ENCODE results near the gene PHLDB2. TPM values are rescaled to one million over a fixed set of nuclear protein-coding genes. Genes with fewer than 3 reads are reported as not detected.

Gene PHLDB2
- total and polyA plus RNA-seq, 2 of the 13 experiments (the other 11 are each of a cell fraction or from before 2014, with no cell fraction given): 8.4 to 23.6 TPM

DNA sequence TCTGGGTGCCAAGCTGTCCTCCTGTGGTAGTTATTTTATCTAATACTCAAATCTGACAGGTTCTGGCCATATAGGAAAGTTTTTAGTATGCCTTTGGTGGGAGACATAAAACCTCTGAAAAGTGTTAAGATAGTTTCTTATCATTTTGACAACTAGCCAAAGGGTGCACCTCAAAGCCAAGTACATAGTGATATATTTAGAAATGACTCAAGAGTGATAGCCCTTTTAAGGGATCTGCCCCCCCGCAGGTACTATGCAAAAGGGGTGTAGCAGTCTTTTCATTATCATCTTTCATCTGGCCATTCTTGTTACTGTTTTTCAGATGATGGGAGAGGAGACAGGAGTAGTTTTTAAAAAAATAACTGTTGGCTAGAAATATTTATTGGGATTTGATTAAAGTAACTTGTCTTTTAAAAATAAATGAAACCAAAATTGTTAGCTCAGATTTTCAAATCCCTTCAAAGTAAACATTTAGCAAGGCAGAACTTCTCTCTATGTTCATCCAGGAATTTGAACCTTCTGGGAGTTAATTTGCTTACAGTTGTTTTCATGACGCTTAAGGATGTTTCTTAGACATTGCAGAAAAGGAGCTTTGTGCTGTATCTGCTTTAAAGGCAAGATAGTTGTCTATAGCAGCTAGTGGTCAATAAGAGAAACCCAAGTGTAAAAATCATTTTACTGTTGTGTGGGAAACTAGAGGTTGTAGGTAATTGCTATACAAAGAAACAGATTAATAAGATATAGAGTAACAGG is 5.1 kb downstream of the PHLDB2 start:
- Histone ChIP-seq H3K27ac (ENCODE audit: extremely low read length, insufficient read depth, low read length) (no peak overlapping the region), H3K9me3 (ENCODE audit: low read length) (no peaks in the 10 kb centered on the region), H3K4me2 (ENCODE audit: low read depth, low read length) (no peak overlapping the region), H3K4me3 (replicated peaks in 1 of 3; ENCODE audit: insufficient read depth in 1 of 3, low read depth in 2 of 3, low read length in 3 of 3) (no peak overlapping the region), H3K4me1 (ENCODE audit: insufficient read depth, low read length) (peaks cover 49% of the 10 kb centered on the region), H3K36me3 (replicated peaks in 1 of 2; ENCODE audit: control insufficient read depth in 1 of 2, insufficient read depth in 2 of 2, low read length in 2 of 2) (no peaks in the 10 kb centered on the region; a peak in 1 of 5 replicates), H3K9ac (ENCODE audit: insufficient read depth, low read depth, low read length) (no peak overlapping the region), H4K20me1 (ENCODE audit: insufficient read depth, low read length) (no peaks in the 10 kb centered on the region), H3K79me2 (ENCODE audit: insufficient read depth, low read length) (peaks cover 18% of the 10 kb centered on the region), H2AFZ (ENCODE audit: low read length) (no peak overlapping the region), H3K27me3 (ENCODE audit: control insufficient read depth in 1 of 2, insufficient read depth in 2 of 2, low read length in 2 of 2) (no peaks in the 10 kb centered on the region; a peak in 1 of 5 replicates)
- no peak for FAIRE-seq
- no peak for TF ChIP-seq ARNT2 (CRISPR knock-in tag; IDR thresholded peaks at IDR 0.05; ENCODE audit: low read depth)
- TF ChIP-seq ARID2 (CRISPR knock-in tag; IDR thresholded peaks at IDR 0.05; ENCODE audit: borderline replicate concordance): no peak
- no peak for TF ChIP-seq ZSCAN29 (CRISPR knock-in tag; conservative IDR thresholded peaks at IDR 0.05)
- TF ChIP-seq RFX5 (IDR thresholded peaks at IDR 0.05; ENCODE audit: low read depth, low read length): no peak
- TF ChIP-seq ZNF562 (CRISPR knock-in tag; IDR thresholded peaks at IDR 0.05; ENCODE audit: borderline replicate concordance): no peak
- TF ChIP-seq ZSCAN21 (CRISPR knock-in tag; IDR thresholded peaks at IDR 0.05; ENCODE audit: borderline replicate concordance): no peak
- no peak for TF ChIP-seq JUND (CRISPR knock-in tag; IDR thresholded peaks at IDR 0.05)
- TF ChIP-seq MAFF (IDR thresholded peaks at IDR 0.05; ENCODE audit: low read depth, low read length): no peak
- TF ChIP-seq, protein P1, sequence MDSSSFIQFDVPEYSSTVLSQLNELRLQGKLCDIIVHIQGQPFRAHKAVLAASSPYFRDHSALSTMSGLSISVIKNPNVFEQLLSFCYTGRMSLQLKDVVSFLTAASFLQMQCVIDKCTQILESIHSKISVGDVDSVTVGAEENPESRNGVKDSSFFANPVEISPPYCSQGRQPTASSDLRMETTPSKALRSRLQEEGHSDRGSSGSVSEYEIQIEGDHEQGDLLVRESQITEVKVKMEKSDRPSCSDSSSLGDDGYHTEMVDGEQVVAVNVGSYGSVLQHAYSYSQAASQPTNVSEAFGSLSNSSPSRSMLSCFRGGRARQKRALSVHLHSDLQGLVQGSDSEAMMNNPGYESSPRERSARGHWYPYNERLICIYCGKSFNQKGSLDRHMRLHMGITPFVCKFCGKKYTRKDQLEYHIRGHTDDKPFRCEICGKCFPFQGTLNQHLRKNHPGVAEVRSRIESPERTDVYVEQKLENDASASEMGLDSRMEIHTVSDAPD (CRISPR knock-in tag; IDR thresholded peaks at IDR 0.05): no peak
- TF ChIP-seq FUBP1 (CRISPR knock-in tag; IDR thresholded peaks at IDR 0.05; ENCODE audit: borderline replicate concordance): no peak
- no peak for TF ChIP-seq ZBTB7A (CRISPR knock-in tag; IDR thresholded peaks at IDR 0.05)
- TF ChIP-seq EED (CRISPR knock-in tag; IDR thresholded peaks at IDR 0.05): no peak
- TF ChIP-seq, protein P2, sequence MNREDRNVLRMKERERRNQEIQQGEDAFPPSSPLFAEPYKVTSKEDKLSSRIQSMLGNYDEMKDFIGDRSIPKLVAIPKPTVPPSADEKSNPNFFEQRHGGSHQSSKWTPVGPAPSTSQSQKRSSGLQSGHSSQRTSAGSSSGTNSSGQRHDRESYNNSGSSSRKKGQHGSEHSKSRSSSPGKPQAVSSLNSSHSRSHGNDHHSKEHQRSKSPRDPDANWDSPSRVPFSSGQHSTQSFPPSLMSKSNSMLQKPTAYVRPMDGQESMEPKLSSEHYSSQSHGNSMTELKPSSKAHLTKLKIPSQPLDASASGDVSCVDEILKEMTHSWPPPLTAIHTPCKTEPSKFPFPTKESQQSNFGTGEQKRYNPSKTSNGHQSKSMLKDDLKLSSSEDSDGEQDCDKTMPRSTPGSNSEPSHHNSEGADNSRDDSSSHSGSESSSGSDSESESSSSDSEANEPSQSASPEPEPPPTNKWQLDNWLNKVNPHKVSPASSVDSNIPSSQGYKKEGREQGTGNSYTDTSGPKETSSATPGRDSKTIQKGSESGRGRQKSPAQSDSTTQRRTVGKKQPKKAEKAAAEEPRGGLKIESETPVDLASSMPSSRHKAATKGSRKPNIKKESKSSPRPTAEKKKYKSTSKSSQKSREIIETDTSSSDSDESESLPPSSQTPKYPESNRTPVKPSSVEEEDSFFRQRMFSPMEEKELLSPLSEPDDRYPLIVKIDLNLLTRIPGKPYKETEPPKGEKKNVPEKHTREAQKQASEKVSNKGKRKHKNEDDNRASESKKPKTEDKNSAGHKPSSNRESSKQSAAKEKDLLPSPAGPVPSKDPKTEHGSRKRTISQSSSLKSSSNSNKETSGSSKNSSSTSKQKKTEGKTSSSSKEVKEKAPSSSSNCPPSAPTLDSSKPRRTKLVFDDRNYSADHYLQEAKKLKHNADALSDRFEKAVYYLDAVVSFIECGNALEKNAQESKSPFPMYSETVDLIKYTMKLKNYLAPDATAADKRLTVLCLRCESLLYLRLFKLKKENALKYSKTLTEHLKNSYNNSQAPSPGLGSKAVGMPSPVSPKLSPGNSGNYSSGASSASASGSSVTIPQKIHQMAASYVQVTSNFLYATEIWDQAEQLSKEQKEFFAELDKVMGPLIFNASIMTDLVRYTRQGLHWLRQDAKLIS (CRISPR knock-in tag; IDR thresholded peaks at IDR 0.05): no peak
- no peak for TF ChIP-seq BATF2 (CRISPR knock-in tag; IDR thresholded peaks at IDR 0.05)
- TF ChIP-seq HNRNPL (IDR thresholded peaks at IDR 0.05; ENCODE audit: low read depth, low read length): no peak
- intact Hi-C loops (cut with micrococcal nuclease; ENCODE audit: unreplicated experiment) (loop anchor here (5.0 kb wide), 2 partner anchors 43 to 132 kb away; no protein-coding TSS in a partner anchor), in situ Hi-C loops (cut with HindIII; ENCODE audit: extremely low pct_ligation_motif_present, low pct_unique_long_range_greater_than_20kb) (loop anchor here (5.0 kb wide), 1 partner anchor 147 kb away; no protein-coding TSS in a partner anchor)
- no TSS peak for BruUV-seq (replicated peaks)
- POLR2A ChIA-PET: interaction anchor here (2.0 kb wide), 1 partner anchor 115 kb away, joined by 7 read pairs; the partner anchor contains the start of gene ABHD10
- DNase-seq (ENCODE audit: low spot score): no peak
- CTCF ChIA-PET (ENCODE audit: low intra/inter-chr PET ratio, low total read pairs): interaction anchor here (1.2 kb wide), 1 partner anchor 148 kb away, joined by 3 read pairs; no protein-coding TSS in a partner anchor
- 90% methylated on average over 2 of the region's 2 CpGs for WGBS (ENCODE audit: low lambda C conversion rate)
- no peak for ATAC-seq
